ENCODE data around the gene TLR9.

DNA sequence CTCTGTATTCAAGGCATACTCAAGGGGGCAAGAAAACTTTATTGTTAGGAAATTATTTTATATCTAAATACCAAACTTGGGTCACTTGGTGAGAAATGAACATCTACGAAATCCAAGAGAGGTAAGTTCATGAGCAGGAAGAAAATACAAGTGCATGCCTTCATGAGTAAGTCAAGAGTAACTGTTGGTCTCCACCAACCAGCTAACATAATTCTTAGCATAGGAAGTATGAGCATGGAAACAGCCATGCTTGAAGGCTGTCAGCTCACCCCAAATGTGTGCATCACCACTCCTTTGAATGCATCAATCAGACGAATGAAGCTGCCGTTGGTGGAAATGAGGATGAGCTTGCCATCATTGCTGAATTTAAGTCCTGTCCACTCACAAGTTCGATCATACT is 34.0 kb upstream of the TLR9 start:
- TF ChIP-seq, protein P1, sequence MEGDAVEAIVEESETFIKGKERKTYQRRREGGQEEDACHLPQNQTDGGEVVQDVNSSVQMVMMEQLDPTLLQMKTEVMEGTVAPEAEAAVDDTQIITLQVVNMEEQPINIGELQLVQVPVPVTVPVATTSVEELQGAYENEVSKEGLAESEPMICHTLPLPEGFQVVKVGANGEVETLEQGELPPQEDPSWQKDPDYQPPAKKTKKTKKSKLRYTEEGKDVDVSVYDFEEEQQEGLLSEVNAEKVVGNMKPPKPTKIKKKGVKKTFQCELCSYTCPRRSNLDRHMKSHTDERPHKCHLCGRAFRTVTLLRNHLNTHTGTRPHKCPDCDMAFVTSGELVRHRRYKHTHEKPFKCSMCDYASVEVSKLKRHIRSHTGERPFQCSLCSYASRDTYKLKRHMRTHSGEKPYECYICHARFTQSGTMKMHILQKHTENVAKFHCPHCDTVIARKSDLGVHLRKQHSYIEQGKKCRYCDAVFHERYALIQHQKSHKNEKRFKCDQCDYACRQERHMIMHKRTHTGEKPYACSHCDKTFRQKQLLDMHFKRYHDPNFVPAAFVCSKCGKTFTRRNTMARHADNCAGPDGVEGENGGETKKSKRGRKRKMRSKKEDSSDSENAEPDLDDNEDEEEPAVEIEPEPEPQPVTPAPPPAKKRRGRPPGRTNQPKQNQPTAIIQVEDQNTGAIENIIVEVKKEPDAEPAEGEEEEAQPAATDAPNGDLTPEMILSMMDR (IDR thresholded peaks at IDR 0.05): no peak
- TF ChIP-seq POLR2A (IDR thresholded peaks at IDR 0.05): no peak
